NT2/D1 (cell line): ENCODE measurements around the gene NAA35.

ENCODE experiments used
- SUZ12 ChIP-seq: IDR thresholded peaks from 2 replicates; pipeline ENCODE4 v1.6.1; 2011; ENCODE audit not compliant: insufficient read length, insufficient read depth; ENCODE audit errors: extremely low read depth
- ZNF274 ChIP-seq: IDR thresholded peaks from 2 replicates; pipeline ENCODE4 v1.6.1; 2011; ENCODE audit warnings: mild to moderate bottlenecking, low read depth, low read length

DNA sequence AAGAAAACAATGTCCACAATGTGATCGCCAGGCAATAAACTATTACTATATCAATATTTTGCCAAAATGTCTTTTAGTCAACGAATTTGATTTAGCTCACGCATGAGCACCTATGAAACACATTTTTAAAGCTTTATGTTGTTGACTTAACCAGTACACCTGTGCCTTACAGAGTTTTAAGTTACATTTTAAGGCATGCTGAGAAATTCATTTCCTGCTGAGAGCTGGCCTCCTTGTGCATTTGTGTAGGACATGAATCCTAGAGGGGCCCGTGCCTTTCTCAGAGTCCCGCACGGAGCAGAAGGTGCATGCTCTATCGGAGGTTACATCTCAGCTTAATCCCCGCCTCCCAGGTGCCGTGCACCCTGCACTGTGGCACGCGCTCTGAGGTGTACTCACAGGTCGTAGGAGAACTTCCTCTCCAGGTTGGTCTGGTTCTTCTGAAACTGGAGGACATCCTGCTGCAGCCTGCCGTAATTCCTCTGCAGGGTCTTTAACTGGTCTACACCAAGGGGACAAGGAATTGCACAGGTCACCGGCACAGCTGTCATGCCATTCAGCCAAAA lies 105.2 kb downstream of the NAA35 start:
- no peak for TF ChIP-seq SUZ12
- TF ChIP-seq ZNF274 = no peak
